GM19438 (cell line): Measurements from ENCODE around the gene THYN1.

Experiments
- ATAC-seq: cut with Tn5 transposase; IDR thresholded peaks from one replicate; pipeline ENCODE4 v1.9.1; 2021; ENCODE audit warnings: low read depth; ENCODE audit not compliant: unreplicated experiment

The THYN1 gene

GRCh38 chr11:134252346-134253187, 585 bp downstream of the THYN1 start:
- ATAC-seq, result peak; percentile 29

GRCh38 chr11:134250675-134251074, 2.5 kb downstream of the THYN1 start:
- ATAC-seq, result no peak

GRCh38 chr11:134250246-134250645, 2.9 kb downstream of the THYN1 start:
- ATAC-seq, result no peak

DNA sequence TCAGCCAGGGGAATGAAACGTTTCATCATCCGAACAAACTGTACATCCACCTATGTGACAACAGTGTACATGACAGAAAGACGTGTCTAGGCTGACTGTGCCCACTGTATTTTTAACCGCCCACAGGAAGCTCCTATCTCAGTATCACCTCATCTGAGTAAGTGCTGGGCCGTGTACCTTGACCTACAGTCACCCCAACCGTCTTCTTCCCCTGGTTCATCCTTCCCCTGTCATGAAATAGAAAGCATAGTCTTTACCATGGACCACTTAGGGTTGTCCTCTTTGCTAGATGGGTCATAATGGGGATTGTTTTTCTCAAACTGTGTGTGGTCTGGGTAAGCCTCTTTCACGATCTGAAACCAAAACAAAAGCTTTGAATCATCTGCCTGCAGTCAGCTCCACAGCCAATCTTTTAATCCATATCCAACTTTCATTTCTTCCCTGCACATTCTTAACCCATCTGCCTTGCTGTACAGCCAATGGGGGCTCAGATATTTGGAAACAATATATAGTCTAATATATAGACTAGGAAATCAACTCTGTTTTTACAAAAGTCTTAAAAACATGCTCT, 4.2 kb downstream of the THYN1 start:
- ATAC-seq, result no peak

DNA sequence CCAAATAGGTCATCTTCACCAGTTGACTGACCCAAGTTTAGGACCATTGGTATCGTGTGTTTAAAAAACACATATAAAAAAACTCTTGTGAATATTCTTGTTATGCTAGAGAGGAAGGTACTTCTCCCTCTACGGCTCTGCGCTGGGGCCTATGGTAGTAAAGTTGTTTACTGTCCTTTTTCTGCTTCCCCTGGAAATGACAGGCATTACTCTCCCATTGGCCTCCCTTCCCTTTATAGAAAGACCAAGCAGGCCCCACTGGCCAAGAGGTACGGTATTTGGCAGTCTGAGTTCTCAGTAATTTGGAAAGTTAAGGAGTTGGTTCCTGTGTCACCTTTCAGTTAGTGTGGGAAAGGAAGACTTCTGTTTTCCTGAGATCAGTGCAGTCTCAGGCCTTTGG, 6.5 kb downstream of the THYN1 start:
- no peak for ATAC-seq

DNA sequence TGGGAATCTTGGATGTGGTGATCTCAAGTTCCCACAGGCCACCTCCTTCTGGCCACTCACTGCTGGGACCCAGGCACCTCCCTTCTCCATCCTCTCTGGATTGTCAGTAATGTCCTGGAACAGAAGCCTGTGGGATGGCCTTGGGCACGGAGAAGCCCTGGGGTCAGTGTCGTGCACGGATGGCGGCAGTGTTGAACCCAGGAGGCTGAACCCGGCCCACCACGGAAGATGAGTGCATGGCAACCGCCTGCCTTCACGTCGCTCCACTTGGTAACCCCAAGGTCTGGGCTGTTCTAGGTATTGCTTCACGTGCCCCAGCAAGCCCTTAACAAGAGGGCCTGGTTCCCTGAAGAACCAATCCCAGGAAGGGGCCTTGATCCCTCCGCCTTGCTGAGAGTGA, 7.1 kb downstream of the THYN1 start:
- ATAC-seq, result no peak

- ATAC-seq, result no peak
Observed at GRCh38 chr11:134245434-134245833, 7.7 kb downstream of the THYN1 start.

GRCh38 chr11:134244593-134244992, 8.6 kb downstream of the THYN1 start:
- peak; percentile 85 for ATAC-seq

DNA sequence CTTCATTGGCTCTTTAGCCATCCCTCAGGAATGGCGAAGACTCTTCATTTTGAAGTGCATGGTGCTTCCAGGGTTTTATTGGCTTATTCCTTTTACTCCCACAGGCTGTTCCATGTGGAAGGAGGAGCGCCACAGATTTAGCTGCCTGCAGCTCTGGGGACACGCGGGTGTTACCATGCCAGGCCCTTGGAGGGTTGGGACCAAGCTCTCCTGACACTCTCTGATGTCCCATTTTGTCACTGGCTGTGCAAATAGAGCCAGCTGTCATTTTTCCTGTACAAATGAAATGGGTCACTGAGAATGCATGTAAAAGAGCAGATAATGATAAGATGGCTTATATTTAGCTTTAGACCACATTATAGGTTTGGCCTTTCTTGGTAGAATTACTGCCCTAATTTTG, 9.2 kb downstream of the THYN1 start:
- no peak for ATAC-seq

GRCh38 chr11:134242376-134242775, 10.8 kb downstream of the THYN1 start:
- ATAC-seq, result no peak

- ATAC-seq, result no peak
Observed at GRCh38 chr11:134240592-134240991, 12.6 kb downstream of the THYN1 start.

GRCh38 chr11:134238956-134239355, 14.2 kb downstream of the THYN1 start:
- no peak for ATAC-seq

DNA sequence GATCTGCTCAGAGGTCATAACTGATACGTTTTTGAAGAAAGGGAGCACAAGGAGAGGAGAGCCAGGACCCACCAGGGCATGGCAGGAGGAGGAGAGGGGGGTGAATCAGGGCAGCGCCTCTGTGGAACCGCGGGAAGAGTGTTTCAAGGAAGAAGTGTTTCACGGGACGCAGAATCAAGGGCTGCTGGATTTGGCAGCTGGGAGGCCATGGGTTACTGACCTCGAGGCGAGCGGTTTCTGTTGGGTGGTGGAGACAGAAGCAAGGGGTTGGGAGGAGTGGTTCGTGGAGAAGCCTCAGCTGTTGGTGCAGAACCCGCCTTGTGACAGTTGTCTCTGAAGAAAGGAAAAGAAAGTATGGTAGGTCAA, 15.6 kb downstream of the THYN1 start:
- ATAC-seq, result no peak

GRCh38 chr11:134236834-134237556, 16.2 kb downstream of the THYN1 start:
- ATAC-seq, result no peak

- ATAC-seq, result no peak
Observed at GRCh38 chr11:134235399-134235798, 17.8 kb downstream of the THYN1 start.

DNA sequence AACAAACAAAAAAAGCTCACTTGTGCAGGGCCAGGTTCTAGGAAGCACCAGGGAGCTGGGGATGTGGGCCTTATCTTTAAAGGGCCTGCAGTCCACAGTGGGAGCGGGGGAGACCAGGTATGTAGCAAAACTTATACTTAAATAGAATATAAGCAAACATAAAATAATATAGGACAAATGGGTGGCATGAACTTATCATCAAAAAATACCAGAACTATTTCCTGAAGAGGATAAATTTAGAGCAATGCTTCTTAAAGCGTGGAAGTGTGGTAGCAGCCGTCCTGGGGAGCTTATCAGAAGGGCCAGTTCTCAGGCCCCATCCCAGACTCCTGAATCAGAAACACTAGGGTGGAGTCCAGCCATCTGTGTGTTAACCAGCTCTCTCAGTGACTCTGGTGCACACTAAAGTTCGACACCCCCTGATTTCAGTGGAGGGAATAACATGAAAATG, 19.4 kb downstream of the THYN1 start:
- ATAC-seq, result no peak

DNA sequence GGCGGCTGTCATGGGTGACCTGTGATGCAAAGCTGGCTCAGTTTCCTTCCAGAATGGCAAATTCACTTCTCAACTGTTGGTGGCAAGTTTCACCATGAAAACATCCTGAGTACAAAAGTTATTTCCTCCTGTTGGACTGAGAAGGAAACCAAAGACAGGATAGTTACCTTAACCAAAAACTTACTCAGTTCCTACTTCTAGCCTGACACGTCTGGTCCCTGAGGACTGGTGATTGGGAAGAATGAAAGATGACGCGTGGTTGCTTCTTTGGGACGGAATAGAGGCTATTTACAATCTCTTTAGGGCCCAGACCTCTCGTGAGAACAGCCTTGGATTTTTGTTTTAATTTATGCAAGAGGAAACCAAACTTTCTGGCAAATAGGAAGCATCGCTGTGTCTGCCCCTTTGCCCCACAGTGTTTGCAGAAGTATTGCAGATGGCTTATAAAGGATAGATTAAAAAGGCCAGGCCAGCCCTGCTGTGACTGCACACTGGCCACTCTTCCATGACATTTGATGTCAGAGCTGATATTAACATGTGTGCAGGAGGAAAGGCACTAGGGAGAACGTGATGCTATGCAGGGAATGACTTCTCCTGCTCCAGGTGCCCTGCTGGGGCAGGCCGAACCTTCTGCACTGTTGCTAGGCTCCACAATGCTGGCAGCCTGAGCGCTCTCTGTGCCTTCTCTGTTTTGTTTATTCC, 21.0 kb downstream of the THYN1 start:
- ATAC-seq, result no peak

DNA sequence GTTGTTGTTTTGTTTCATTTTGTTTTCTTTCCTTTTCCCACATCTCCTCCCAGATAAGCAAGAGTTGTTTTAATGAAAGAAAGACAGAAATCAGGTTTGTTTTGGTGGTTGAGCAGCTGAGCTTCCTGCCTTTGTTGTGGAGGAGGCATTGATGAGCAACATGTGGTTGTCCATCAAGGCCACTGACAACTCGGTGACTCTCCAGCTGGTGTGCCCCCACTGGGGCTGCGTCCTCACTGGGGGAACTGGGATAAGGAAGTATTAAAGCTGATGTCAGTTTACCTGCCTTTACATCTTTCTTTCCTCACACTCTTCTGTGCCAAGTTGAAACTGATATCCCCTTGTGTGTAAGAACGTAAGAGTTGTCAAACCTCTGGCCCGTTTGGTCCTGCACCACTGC, 22.8 kb downstream of the THYN1 start:
- no peak for ATAC-seq

DNA sequence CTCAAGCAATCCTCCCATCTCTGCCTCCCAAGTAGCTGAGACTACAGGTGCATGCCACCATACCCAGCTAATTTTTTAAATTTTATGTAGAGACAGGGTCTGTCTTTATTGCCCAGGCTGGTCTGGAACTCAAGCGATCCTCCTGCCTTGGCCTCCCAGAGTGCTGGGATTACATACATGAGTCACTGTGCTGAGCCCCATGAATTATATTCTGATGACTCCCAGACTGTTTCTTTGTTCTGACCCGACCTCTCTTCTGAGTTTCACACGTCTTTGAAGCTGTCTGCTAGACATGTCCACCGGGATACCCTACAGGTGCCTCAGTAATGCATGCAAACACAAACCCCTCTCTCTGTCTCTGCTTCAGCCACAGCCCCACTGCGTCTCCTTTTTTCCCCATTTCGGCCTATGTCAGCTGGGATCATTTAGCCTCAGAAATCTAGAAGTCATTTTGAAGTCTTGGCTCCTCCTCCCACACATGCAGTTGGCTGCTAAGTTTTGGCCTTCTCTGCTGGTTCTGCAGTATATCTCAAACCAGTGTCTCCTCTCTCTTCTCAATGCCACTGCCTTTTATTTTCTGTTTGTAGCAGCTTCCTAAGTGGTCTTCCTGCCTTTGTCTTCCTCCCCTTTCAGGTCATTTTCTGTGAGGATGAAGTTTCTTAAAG, 23.9 kb downstream of the THYN1 start:
- no peak for ATAC-seq

DNA sequence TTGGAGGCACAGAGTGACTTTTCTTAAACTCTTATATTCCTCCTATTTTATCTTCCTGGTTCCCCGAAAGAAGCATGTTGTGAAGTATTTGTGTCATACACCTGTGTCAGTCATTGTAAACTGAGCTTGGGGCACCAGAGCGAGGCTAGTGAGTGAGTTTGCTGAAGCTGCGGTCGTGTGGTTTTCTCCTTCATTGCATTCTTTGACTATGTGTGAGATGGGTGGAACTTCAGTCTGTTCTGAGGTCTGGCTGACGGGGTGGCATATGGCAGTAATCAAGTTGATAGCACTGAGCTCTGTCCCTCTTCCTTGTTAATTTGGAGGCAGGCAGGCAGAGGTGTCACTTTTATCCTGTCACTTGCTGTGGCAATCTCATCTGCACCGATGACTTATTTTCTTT, 24.5 kb downstream of the THYN1 start:
- peak; percentile 41 for ATAC-seq
